ENCODE results near the gene BOLA1.

- TF ChIP-seq POLR2AphosphoS5 (IDR thresholded peaks at IDR 0.05; ENCODE audit: borderline replicate concordance, low read depth, low read length) (no peak), EZH2 (IDR thresholded peaks at IDR 0.05) (no peak)
Observed at GRCh38 chr1:149945206-149945605, 45.8 kb downstream of the BOLA1 start.

Data from SK-N-MC (cell line).